ENCODE results near the gene DNAJC7.
A peak's percentile ranks its signal among the peaks of the same experiment; 100 is the strongest.

DNAJC7 gene

GRCh38 chr17:42005166-42005565 lies 12.1 kb downstream of the DNAJC7 start:
- Histone ChIP-seq H3K4me3 (ENCODE audit: control insufficient read depth in 1 of 7, extremely low read depth in 1 of 7, insufficient read depth in 4 of 7, low read depth in 2 of 7, low read length in 6 of 7) (no peak overlapping the region), H3K9me3 (ENCODE audit: control extremely low read depth in 1 of 5, control insufficient read depth in 4 of 5, insufficient read depth in 2 of 5, low read depth in 1 of 5, low read length in 4 of 5) (no peaks in the 10 kb centered on the region), H3K27ac (ENCODE audit: insufficient read depth in 1 of 2, low read depth in 1 of 2, low read length in 2 of 2, poor library complexity in 1 of 2, severe bottlenecking in 2 of 2) (no peak overlapping the region), H3K27me3 (replicated peaks in 2 of 5; ENCODE audit: control insufficient read depth in 4 of 5, insufficient read depth in 5 of 5, low read length in 4 of 5) (no peaks in the 10 kb centered on the region), H3K36me3 (ENCODE audit: control insufficient read depth in 4 of 4, insufficient read depth in 4 of 4, low read length in 3 of 4) (peaks cover 5 to 49% (median 27%) of the 10 kb centered on the region in 4 experiments), H3K4me1 (ENCODE audit: control extremely low read depth in 1 of 4, control insufficient read depth in 4 of 4, insufficient read depth in 4 of 4, low read length in 3 of 4) (no peaks in the 10 kb centered on the region)
- ChIA-PET POLR2A (no interaction called here), CTCF (interaction anchor here (0.6 to 1.5 kb wide), 5 partner anchors 9 to 40 kb away, joined by 3 to 4 read pairs (median 3); partner anchors contain the start of gene DNAJC7)
- WGBS (ENCODE audit: insufficient coverage): no CpG with 5 or more reads among the region's 1 CpG
- no peak for DNase-seq

GRCh38 chr17:42002792-42003301 lies 14.4 kb downstream of the DNAJC7 start:
- ChIA-PET CTCF (interaction anchor here (1.0 kb wide), 1 partner anchor 10 kb away, joined by 3 read pairs; no protein-coding TSS in a partner anchor), POLR2A (no interaction called here)
- H3K4me3 ChIP-seq (ENCODE audit: control insufficient read depth in 1 of 7, extremely low read depth in 1 of 7, insufficient read depth in 4 of 7, low read depth in 2 of 7, low read length in 6 of 7): no peak overlapping the region
- no peak for DNase-seq
- H3K27me3 ChIP-seq (replicated peaks in 2 of 5; ENCODE audit: control insufficient read depth in 4 of 5, insufficient read depth in 5 of 5, low read length in 4 of 5): no peaks in the 10 kb centered on the region
- no peaks in the 10 kb centered on the region for H3K9me3 ChIP-seq (ENCODE audit: control extremely low read depth in 1 of 5, control insufficient read depth in 4 of 5, insufficient read depth in 2 of 5, low read depth in 1 of 5, low read length in 4 of 5)
- WGBS (ENCODE audit: insufficient coverage): 100% methylated on average over 2 of the region's 3 CpGs
- no peak overlapping the region for H3K27ac ChIP-seq (ENCODE audit: insufficient read depth in 1 of 2, low read depth in 1 of 2, low read length in 2 of 2, poor library complexity in 1 of 2, severe bottlenecking in 2 of 2)
- peaks cover 5 to 54% (median 41%) of the 10 kb centered on the region in 4 experiments for H3K36me3 ChIP-seq (ENCODE audit: control insufficient read depth in 4 of 4, insufficient read depth in 4 of 4, low read length in 3 of 4)
- H3K4me1 ChIP-seq (ENCODE audit: control extremely low read depth in 1 of 4, control insufficient read depth in 4 of 4, insufficient read depth in 4 of 4, low read length in 3 of 4): no peaks in the 10 kb centered on the region

- Histone ChIP-seq H3K27me3 (replicated peaks in 2 of 5; ENCODE audit: control insufficient read depth in 4 of 5, insufficient read depth in 5 of 5, low read length in 4 of 5) (no peaks in the 10 kb centered on the region), H3K4me1 (ENCODE audit: control extremely low read depth in 1 of 4, control insufficient read depth in 4 of 4, insufficient read depth in 4 of 4, low read length in 3 of 4) (no peaks in the 10 kb centered on the region), H3K4me3 (ENCODE audit: control insufficient read depth in 1 of 7, extremely low read depth in 1 of 7, insufficient read depth in 4 of 7, low read depth in 2 of 7, low read length in 6 of 7) (no peak overlapping the region), H3K9me3 (ENCODE audit: control extremely low read depth in 1 of 5, control insufficient read depth in 4 of 5, insufficient read depth in 2 of 5, low read depth in 1 of 5, low read length in 4 of 5) (no peaks in the 10 kb centered on the region), H3K27ac (ENCODE audit: insufficient read depth in 1 of 2, low read depth in 1 of 2, low read length in 2 of 2, poor library complexity in 1 of 2, severe bottlenecking in 2 of 2) (no peak overlapping the region), H3K36me3 (ENCODE audit: control insufficient read depth in 4 of 4, insufficient read depth in 4 of 4, low read length in 3 of 4) (peaks cover 5 to 58% (median 46%) of the 10 kb centered on the region in 4 experiments)
- CTCF ChIA-PET: interaction anchor here (1.0 kb wide), 1 partner anchor 11 kb away, joined by 3 read pairs; no protein-coding TSS in a partner anchor
- WGBS (ENCODE audit: insufficient coverage): 92% methylated on average over 3 of the region's 7 CpGs
- POLR2A ChIA-PET: no interaction called here
- DNase-seq: no peak
Measured at GRCh38 chr17:42002175-42002791, 15.0 kb downstream of the DNAJC7 start.

GRCh38 chr17:42001729-42002128 lies 15.5 kb downstream of the DNAJC7 start:
- no peaks in the 10 kb centered on the region for H3K4me1 ChIP-seq (ENCODE audit: control extremely low read depth in 1 of 4, control insufficient read depth in 4 of 4, insufficient read depth in 4 of 4, low read length in 3 of 4)
- DNase-seq: no peak
- POLR2A ChIA-PET: no interaction called here
- H3K27me3 ChIP-seq (replicated peaks in 2 of 5; ENCODE audit: control insufficient read depth in 4 of 5, insufficient read depth in 5 of 5, low read length in 4 of 5): no peaks in the 10 kb centered on the region
- H3K36me3 ChIP-seq (ENCODE audit: control insufficient read depth in 4 of 4, insufficient read depth in 4 of 4, low read length in 3 of 4): peaks cover 5 to 64% (median 49%) of the 10 kb centered on the region in 4 experiments
- H3K4me3 ChIP-seq (ENCODE audit: control insufficient read depth in 1 of 7, extremely low read depth in 1 of 7, insufficient read depth in 4 of 7, low read depth in 2 of 7, low read length in 6 of 7): no peak overlapping the region
- H3K9me3 ChIP-seq (ENCODE audit: control extremely low read depth in 1 of 5, control insufficient read depth in 4 of 5, insufficient read depth in 2 of 5, low read depth in 1 of 5, low read length in 4 of 5): no peaks in the 10 kb centered on the region
- no CpG with 5 or more reads among the region's 2 CpGs for WGBS (ENCODE audit: insufficient coverage)
- CTCF ChIA-PET: no interaction called here
- no peak overlapping the region for H3K27ac ChIP-seq (ENCODE audit: insufficient read depth in 1 of 2, low read depth in 1 of 2, low read length in 2 of 2, poor library complexity in 1 of 2, severe bottlenecking in 2 of 2)

- DNase-seq: no peak
- H3K27me3 ChIP-seq (replicated peaks in 2 of 5; ENCODE audit: control insufficient read depth in 4 of 5, insufficient read depth in 5 of 5, low read length in 4 of 5): no peaks in the 10 kb centered on the region
- WGBS (ENCODE audit: insufficient coverage): 100% methylated on average over 1 of the region's 3 CpGs
- ChIA-PET CTCF (interaction anchor here (1.5 kb wide), 1 partner anchor 43 kb away, joined by 3 read pairs; no protein-coding TSS in a partner anchor), POLR2A (no interaction called here)
- no peaks in the 10 kb centered on the region for H3K9me3 ChIP-seq (ENCODE audit: control extremely low read depth in 1 of 5, control insufficient read depth in 4 of 5, insufficient read depth in 2 of 5, low read depth in 1 of 5, low read length in 4 of 5)
- H3K4me1 ChIP-seq (ENCODE audit: control extremely low read depth in 1 of 4, control insufficient read depth in 4 of 4, insufficient read depth in 4 of 4, low read length in 3 of 4): no peaks in the 10 kb centered on the region
- no peak overlapping the region for H3K27ac ChIP-seq (ENCODE audit: insufficient read depth in 1 of 2, low read depth in 1 of 2, low read length in 2 of 2, poor library complexity in 1 of 2, severe bottlenecking in 2 of 2)
- H3K36me3 ChIP-seq (ENCODE audit: control insufficient read depth in 4 of 4, insufficient read depth in 4 of 4, low read length in 3 of 4): peaks cover 7 to 75% (median 60%) of the 10 kb centered on the region in 4 experiments
- no peak overlapping the region for H3K4me3 ChIP-seq (ENCODE audit: control insufficient read depth in 1 of 7, extremely low read depth in 1 of 7, insufficient read depth in 4 of 7, low read depth in 2 of 7, low read length in 6 of 7)
Measured at GRCh38 chr17:42000413-42001133, 16.7 kb downstream of the DNAJC7 start.

- 50% methylated on average over 2 of the region's 2 CpGs for WGBS (ENCODE audit: insufficient coverage)
- H3K9me3 ChIP-seq (ENCODE audit: control extremely low read depth in 1 of 5, control insufficient read depth in 4 of 5, insufficient read depth in 2 of 5, low read depth in 1 of 5, low read length in 4 of 5): no peaks in the 10 kb centered on the region
- no peak overlapping the region for H3K27ac ChIP-seq (ENCODE audit: insufficient read depth in 1 of 2, low read depth in 1 of 2, low read length in 2 of 2, poor library complexity in 1 of 2, severe bottlenecking in 2 of 2)
- ChIA-PET CTCF (no interaction called here), POLR2A (interaction anchor here (0.6 to 1.1 kb wide), 2 partner anchors 19 to 124 kb away, joined by 3 read pairs; partner anchors contain the start of gene DNAJC7)
- DNase-seq: no peak
- peaks cover 17 to 93% (median 71%) of the 10 kb centered on the region in 4 experiments for H3K36me3 ChIP-seq (ENCODE audit: control insufficient read depth in 4 of 4, insufficient read depth in 4 of 4, low read length in 3 of 4)
- no peaks in the 10 kb centered on the region for H3K4me1 ChIP-seq (ENCODE audit: control extremely low read depth in 1 of 4, control insufficient read depth in 4 of 4, insufficient read depth in 4 of 4, low read length in 3 of 4)
- H3K4me3 ChIP-seq (ENCODE audit: control insufficient read depth in 1 of 7, extremely low read depth in 1 of 7, insufficient read depth in 4 of 7, low read depth in 2 of 7, low read length in 6 of 7): no peak overlapping the region
- H3K27me3 ChIP-seq (replicated peaks in 2 of 5; ENCODE audit: control insufficient read depth in 4 of 5, insufficient read depth in 5 of 5, low read length in 4 of 5): no peaks in the 10 kb centered on the region
Measured at GRCh38 chr17:41998497-41998896, 18.7 kb downstream of the DNAJC7 start.

- WGBS (ENCODE audit: insufficient coverage): 90% methylated on average over 2 of the region's 2 CpGs
- Histone ChIP-seq H3K4me3 (ENCODE audit: control insufficient read depth in 1 of 7, extremely low read depth in 1 of 7, insufficient read depth in 4 of 7, low read depth in 2 of 7, low read length in 6 of 7) (no peak overlapping the region), H3K27ac (ENCODE audit: insufficient read depth in 1 of 2, low read depth in 1 of 2, low read length in 2 of 2, poor library complexity in 1 of 2, severe bottlenecking in 2 of 2) (peak overlapping the region in 1 of 2 experiments; percentile 34), H3K9me3 (ENCODE audit: control extremely low read depth in 1 of 5, control insufficient read depth in 4 of 5, insufficient read depth in 2 of 5, low read depth in 1 of 5, low read length in 4 of 5) (no peaks in the 10 kb centered on the region), H3K36me3 (ENCODE audit: control insufficient read depth in 4 of 4, insufficient read depth in 4 of 4, low read length in 3 of 4) (peaks cover 14 to 93% (median 71%) of the 10 kb centered on the region in 4 experiments), H3K27me3 (replicated peaks in 2 of 5; ENCODE audit: control insufficient read depth in 4 of 5, insufficient read depth in 5 of 5, low read length in 4 of 5) (no peaks in the 10 kb centered on the region), H3K4me1 (ENCODE audit: control extremely low read depth in 1 of 4, control insufficient read depth in 4 of 4, insufficient read depth in 4 of 4, low read length in 3 of 4) (no peaks in the 10 kb centered on the region)
- POLR2A ChIA-PET: interaction anchor here (1.6 kb wide), 1 partner anchor 9 kb away, joined by 5 read pairs; no protein-coding TSS in a partner anchor
- no peak for DNase-seq
- CTCF ChIA-PET: interaction anchor here (0.9 kb wide), 1 partner anchor 8 kb away, joined by 3 read pairs; no protein-coding TSS in a partner anchor
Measured at GRCh38 chr17:41996855-41997164, 20.4 kb downstream of the DNAJC7 start.

All from common myeloid progenitor, CD34-positive (primary cell).